GM23338 (cell line): ENCODE measurements around the gene HDAC5. TPM values are rescaled to one million over a fixed set of nuclear protein-coding genes. Genes with fewer than 3 reads are reported as not detected.
"Not testable (repeated sequence)": the region's sequence is repeated elsewhere in the genome, so short reads cannot be mapped to it uniquely, and the experiment has no call there.

ENCODE experiments used
- ATAC-seq: fragments of 200-7000 bp; cut with Tn5 transposase; 3 replicates; pipeline ENCODE4 v1.9.1; 2020
- DNase-seq: peaks from one replicate; pipeline ENCODE4 v3.0.0-alpha.2; 2015; ENCODE audit warnings: low spot score
- H2AFZ ChIP-seq: fragments of 200-600 bp; sonication (generic); 2 replicates; pipeline ENCODE4 v1.8.0; 2016; ENCODE audit warnings: antibody characterized with exemption, mild to moderate bottlenecking, moderate library complexity
- H3F3A ChIP-seq: fragments of 200-600 bp; sonication (generic); replicated peaks from 2 replicates; pipeline ENCODE4 v1.8.0; 2017; ENCODE audit warnings: antibody characterized with exemption, mixed run types, low read depth
- H3K27ac ChIP-seq: fragments of 200-600 bp; sonication (generic); 2 replicates; pipeline ENCODE4 v1.6.1; 2016; ENCODE audit warnings: low read depth
- H3K27me3 ChIP-seq: fragments of 200-600 bp; sonication (generic); 2 replicates; pipeline ENCODE4 v1.8.0; 2016; ENCODE audit warnings: mild to moderate bottlenecking, mixed run types, moderate library complexity; ENCODE audit not compliant: insufficient read depth
- H3K36me3 ChIP-seq: fragments of 200-600 bp; sonication (generic); 2 replicates; pipeline ENCODE4 v1.8.0; 2016; ENCODE audit warnings: mild to moderate bottlenecking; ENCODE audit not compliant: insufficient read depth
- H3K4me1 ChIP-seq: fragments of 200-600 bp; sonication (generic); 2 replicates; pipeline ENCODE4 v1.8.0; 2016; ENCODE audit warnings: mild to moderate bottlenecking, moderate library complexity; ENCODE audit not compliant: insufficient read depth
- H3K4me2 ChIP-seq: fragments of 200-600 bp; sonication (generic); 2 replicates; pipeline ENCODE4 v1.7.1; 2017; ENCODE audit warnings: mixed run types
- H3K4me3 ChIP-seq: fragments of 200-600 bp; sonication (generic); 2 replicates; pipeline ENCODE4 v1.6.1; 2016; ENCODE audit warnings: mixed run types
- H3K79me2 ChIP-seq: fragments of 200-600 bp; sonication (generic); replicated peaks from 2 replicates; pipeline ENCODE4 v1.8.0; 2017; ENCODE audit warnings: mild to moderate bottlenecking; ENCODE audit not compliant: insufficient read depth
- H3K9me2 ChIP-seq: fragments of 200-600 bp; sonication (generic); 2 replicates; pipeline ENCODE4 v1.8.0; 2017; ENCODE audit not compliant: insufficient read depth
- H4K20me1 ChIP-seq: fragments of 200-600 bp; sonication (generic); replicated peaks from 2 replicates; pipeline ENCODE4 v1.8.0; 2017; ENCODE audit warnings: mild to moderate bottlenecking; ENCODE audit not compliant: insufficient read depth
- H3K27ac Mint-ChIP-seq: 2 replicates; pipeline ENCODE4 v1.8.0; 2020; ENCODE audit warnings: inconsistent platforms, mild to moderate bottlenecking, moderate library complexity, mixed read lengths
- H3K27me3 Mint-ChIP-seq: 3 replicates; pipeline ENCODE4 v1.8.0; 2022; ENCODE audit warnings: low read depth, mild to moderate bottlenecking, moderate library complexity, mixed read lengths, inconsistent platforms; ENCODE audit not compliant: insufficient read depth, poor library complexity
- H3K36me3 Mint-ChIP-seq: 3 replicates; pipeline ENCODE4 v1.8.0; 2021; ENCODE audit warnings: low read depth, mild to moderate bottlenecking, inconsistent platforms, moderate library complexity, mixed read lengths
- H3K4me1 Mint-ChIP-seq: 3 replicates; pipeline ENCODE4 v1.8.0; 2020; ENCODE audit warnings: mild to moderate bottlenecking, inconsistent platforms, mixed read lengths
- H3K4me3 Mint-ChIP-seq: 3 replicates; pipeline ENCODE4 v1.8.0; 2021; ENCODE audit warnings: moderate library complexity, mild to moderate bottlenecking, inconsistent platforms, mixed read lengths
- H3K9me3 Mint-ChIP-seq: 3 replicates; pipeline ENCODE4 v1.8.0; 2020; ENCODE audit warnings: moderate library complexity, mild to moderate bottlenecking, inconsistent platforms, mixed read lengths
- CREB1 ChIP-seq: fragments of 250-450 bp; sonication (Bioruptor Pico); IDR thresholded peaks from 2 replicates; pipeline ENCODE4 v1.5.0; 2020; ENCODE audit warnings: low read depth, mild to moderate bottlenecking, moderate library complexity
- ETS1 ChIP-seq: IDR thresholded peaks from 2 replicates; pipeline ENCODE4 v1.6.1; 2016; ENCODE audit warnings: antibody characterized with exemption
- EZH2phosphoT487 ChIP-seq: fragments of 200-600 bp; sonication (generic); IDR thresholded peaks from one replicate; pipeline ENCODE4 v1.8.1; 2018; ENCODE audit warnings: antibody characterized with exemption; ENCODE audit not compliant: unreplicated experiment
- JUNB ChIP-seq: IDR thresholded peaks from one replicate; pipeline ENCODE4 v1.6.1; 2016; ENCODE audit warnings: antibody characterized with exemption; ENCODE audit not compliant: unreplicated experiment
- NANOG ChIP-seq: IDR thresholded peaks from 2 replicates; pipeline ENCODE4 v1.6.1; 2016; ENCODE audit warnings: antibody characterized with exemption, borderline replicate concordance
- STAT1 ChIP-seq: IDR thresholded peaks from one replicate; pipeline ENCODE4 v1.6.1; 2016; ENCODE audit warnings: antibody characterized with exemption; ENCODE audit not compliant: unreplicated experiment
- ZNF114 ChIP-seq: fragments of 250-450 bp; sonication (Bioruptor Pico); IDR thresholded peaks from 2 replicates; pipeline ENCODE4 v1.5.0; 2020; ENCODE audit warnings: mild to moderate bottlenecking, moderate library complexity
- ZNF331 ChIP-seq: fragments of 250-450 bp; sonication (Bioruptor Pico); IDR thresholded peaks from 2 replicates; pipeline ENCODE4 v1.5.0; 2020; ENCODE audit warnings: low read depth, mild to moderate bottlenecking, moderate library complexity
- ZNF462 ChIP-seq: fragments of 250-450 bp; sonication (Bioruptor Pico); IDR thresholded peaks from 2 replicates; pipeline ENCODE4 v1.5.0; 2020; ENCODE audit warnings: mild to moderate bottlenecking, moderate library complexity
- polyA plus RNA-seq: library from polyadenylated mRNA; unstranded; fragments of >200 nt; fragmentation: Nextera tagmentation; extraction: Ambion mirVana; gene quantifications from 2 replicates; pipeline ENCODE4 v1.2.1, GENCODE V29; 2016
- total RNA-seq: library from RNA; depleted of rRNA; stranded (reverse); fragments of >200 nt; shearing (Covaris generic); gene quantifications from 2 replicates; pipeline ENCODE4 v1.2.3, GENCODE V29; 2014
- TF ChIP-seq, protein P1 (sequence below): IDR thresholded peaks from one replicate; pipeline ENCODE4 v1.6.1; 2018; ENCODE audit warnings: antibody characterized with exemption; ENCODE audit not compliant: unreplicated experiment

The HDAC5 gene
- total and polyA plus RNA-seq, 2 experiments from 2014 or later: 16.9 to 71.1 TPM

DNA sequence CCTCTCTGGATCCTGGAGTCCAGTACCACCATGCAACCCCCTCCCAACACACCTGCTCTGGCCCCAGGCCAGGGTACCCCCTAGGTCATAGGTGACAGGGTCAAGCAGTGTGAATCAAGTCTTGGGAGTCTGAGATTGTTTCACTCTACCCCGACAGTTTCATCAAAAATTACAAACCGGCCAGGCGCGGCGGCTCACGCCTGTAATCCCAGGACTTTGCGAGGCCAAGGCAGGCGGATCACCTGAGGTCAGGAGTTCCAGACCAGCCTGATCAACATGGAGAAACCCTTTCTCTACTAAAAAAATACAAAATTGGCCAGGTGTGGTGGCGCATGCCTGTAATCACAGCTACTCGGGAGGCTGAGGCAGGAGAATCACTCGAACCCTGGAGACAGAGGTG is 3.2 kb downstream of the HDAC5 start:
- peak overlapping the region; percentile 6; the same call in 1 of the 3 replicates for H3K4me3 Mint-ChIP-seq
- H3K36me3 Mint-ChIP-seq, H3K27ac Mint-ChIP-seq, H3K36me3 ChIP-seq, H3K27me3 ChIP-seq, H3K27me3 Mint-ChIP-seq, H3K9me2 ChIP-seq, H3K9me3 Mint-ChIP-seq, H2AFZ ChIP-seq, ATAC-seq, H3F3A ChIP-seq, H3K4me3 ChIP-seq, DNase-seq: not testable (repeated sequence)
- H3K4me2 ChIP-seq: peak overlapping the region; percentile 98; the same call in 1 of the 2 replicates
- H3K4me1 ChIP-seq: peaks cover 38% of the 10 kb centered on the region
- peaks cover 71% of the 10 kb centered on the region for H3K4me1 Mint-ChIP-seq
- peaks cover 17% of the 10 kb centered on the region for H4K20me1 ChIP-seq
- H3K27ac ChIP-seq: 0 out of 2 replicates have a peak overlapping the region, but pooled peaks have one; percentile 9
- peaks cover 44% of the 10 kb centered on the region for H3K79me2 ChIP-seq

GRCh38 chr17:44119798-44120197 is 3.6 kb downstream of the HDAC5 start:
- peaks cover 38% of the 10 kb centered on the region for H3K4me1 ChIP-seq
- H3K36me3 ChIP-seq: no peaks in the 10 kb centered on the region
- Mint-ChIP-seq H3K9me3 (no peaks in the 10 kb centered on the region), H3K27me3 (peaks cover 8% of the 10 kb centered on the region), H3K27ac (no peak overlapping the region), H3K4me1 (peaks cover 75% of the 10 kb centered on the region), H3K4me3 (no peak overlapping the region; the same call in 2 of the 3 replicates), H3K36me3 (peaks cover 3% of the 10 kb centered on the region; the same call in 1 of the 3 replicates)
- no peak overlapping the region for H3K27ac ChIP-seq
- peaks cover 17% of the 10 kb centered on the region for H4K20me1 ChIP-seq
- H3K9me2 ChIP-seq: no peaks in the 10 kb centered on the region
- no peak overlapping the region for H3K4me3 ChIP-seq
- DNase-seq (no peak), ATAC-seq (no peak)
- no peak for TF ChIP-seq STAT1
- no peak for TF ChIP-seq CREB1
- TF ChIP-seq ETS1: no peak
- TF ChIP-seq EZH2phosphoT487: no peak
- TF ChIP-seq, protein P1, sequence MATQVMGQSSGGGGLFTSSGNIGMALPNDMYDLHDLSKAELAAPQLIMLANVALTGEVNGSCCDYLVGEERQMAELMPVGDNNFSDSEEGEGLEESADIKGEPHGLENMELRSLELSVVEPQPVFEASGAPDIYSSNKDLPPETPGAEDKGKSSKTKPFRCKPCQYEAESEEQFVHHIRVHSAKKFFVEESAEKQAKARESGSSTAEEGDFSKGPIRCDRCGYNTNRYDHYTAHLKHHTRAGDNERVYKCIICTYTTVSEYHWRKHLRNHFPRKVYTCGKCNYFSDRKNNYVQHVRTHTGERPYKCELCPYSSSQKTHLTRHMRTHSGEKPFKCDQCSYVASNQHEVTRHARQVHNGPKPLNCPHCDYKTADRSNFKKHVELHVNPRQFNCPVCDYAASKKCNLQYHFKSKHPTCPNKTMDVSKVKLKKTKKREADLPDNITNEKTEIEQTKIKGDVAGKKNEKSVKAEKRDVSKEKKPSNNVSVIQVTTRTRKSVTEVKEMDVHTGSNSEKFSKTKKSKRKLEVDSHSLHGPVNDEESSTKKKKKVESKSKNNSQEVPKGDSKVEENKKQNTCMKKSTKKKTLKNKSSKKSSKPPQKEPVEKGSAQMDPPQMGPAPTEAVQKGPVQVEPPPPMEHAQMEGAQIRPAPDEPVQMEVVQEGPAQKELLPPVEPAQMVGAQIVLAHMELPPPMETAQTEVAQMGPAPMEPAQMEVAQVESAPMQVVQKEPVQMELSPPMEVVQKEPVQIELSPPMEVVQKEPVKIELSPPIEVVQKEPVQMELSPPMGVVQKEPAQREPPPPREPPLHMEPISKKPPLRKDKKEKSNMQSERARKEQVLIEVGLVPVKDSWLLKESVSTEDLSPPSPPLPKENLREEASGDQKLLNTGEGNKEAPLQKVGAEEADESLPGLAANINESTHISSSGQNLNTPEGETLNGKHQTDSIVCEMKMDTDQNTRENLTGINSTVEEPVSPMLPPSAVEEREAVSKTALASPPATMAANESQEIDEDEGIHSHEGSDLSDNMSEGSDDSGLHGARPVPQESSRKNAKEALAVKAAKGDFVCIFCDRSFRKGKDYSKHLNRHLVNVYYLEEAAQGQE: no peak
- TF ChIP-seq ZNF331 (CRISPR knock-in tag): no peak
- TF ChIP-seq NANOG: no peak
- no peak for TF ChIP-seq ZNF462 (CRISPR knock-in tag)
- no peak for TF ChIP-seq JUNB
- TF ChIP-seq ZNF114 (CRISPR knock-in tag): no peak
- no peak overlapping the region for H3K4me2 ChIP-seq
- no peak overlapping the region for H2AFZ ChIP-seq
- no peaks in the 10 kb centered on the region for H3K27me3 ChIP-seq
- peaks cover 44% of the 10 kb centered on the region for H3K79me2 ChIP-seq
- H3F3A ChIP-seq: peaks cover 9% of the 10 kb centered on the region; the same call in 1 of the 2 replicates
